ENCODE measurements around the gene TUBGCP2.

TUBGCP2 gene

GRCh38 chr10:133260895-133261725 is 47.6 kb downstream of the TUBGCP2 start:
- ChIA-PET CTCF (interaction anchor here (0.5 kb wide), 1 partner anchor 117 kb away, joined by 3 read pairs; no protein-coding TSS in a partner anchor), POLR2A (ENCODE audit: low non-redundant PET) (interaction anchor here (1.0 to 1.6 kb wide), 2 partner anchors 14 to 17 kb away, joined by 5 read pairs; no protein-coding TSS in a partner anchor)
- TF ChIP-seq CTCF (conservative IDR thresholded peaks at IDR 0.05; ENCODE audit: low read depth), result no peak
- H3K27ac ChIP-seq, result peak overlapping the region; percentile 89
- peak; percentile 63 for DNase-seq (ENCODE audit: low spot score)

GRCh38 chr10:133259602-133259989 is 49.1 kb downstream of the TUBGCP2 start:
- TF ChIP-seq CTCF (conservative IDR thresholded peaks at IDR 0.05; ENCODE audit: low read depth), result no peak
- POLR2A ChIA-PET (ENCODE audit: low non-redundant PET), result interaction anchor here (1.0 kb wide), 1 partner anchor 34 kb away, joined by 5 read pairs; no protein-coding TSS in a partner anchor
- CTCF ChIA-PET, result no interaction called here
- H3K27ac ChIP-seq, result peak overlapping the region; percentile 93
- no peak for DNase-seq (ENCODE audit: low spot score)

DNA sequence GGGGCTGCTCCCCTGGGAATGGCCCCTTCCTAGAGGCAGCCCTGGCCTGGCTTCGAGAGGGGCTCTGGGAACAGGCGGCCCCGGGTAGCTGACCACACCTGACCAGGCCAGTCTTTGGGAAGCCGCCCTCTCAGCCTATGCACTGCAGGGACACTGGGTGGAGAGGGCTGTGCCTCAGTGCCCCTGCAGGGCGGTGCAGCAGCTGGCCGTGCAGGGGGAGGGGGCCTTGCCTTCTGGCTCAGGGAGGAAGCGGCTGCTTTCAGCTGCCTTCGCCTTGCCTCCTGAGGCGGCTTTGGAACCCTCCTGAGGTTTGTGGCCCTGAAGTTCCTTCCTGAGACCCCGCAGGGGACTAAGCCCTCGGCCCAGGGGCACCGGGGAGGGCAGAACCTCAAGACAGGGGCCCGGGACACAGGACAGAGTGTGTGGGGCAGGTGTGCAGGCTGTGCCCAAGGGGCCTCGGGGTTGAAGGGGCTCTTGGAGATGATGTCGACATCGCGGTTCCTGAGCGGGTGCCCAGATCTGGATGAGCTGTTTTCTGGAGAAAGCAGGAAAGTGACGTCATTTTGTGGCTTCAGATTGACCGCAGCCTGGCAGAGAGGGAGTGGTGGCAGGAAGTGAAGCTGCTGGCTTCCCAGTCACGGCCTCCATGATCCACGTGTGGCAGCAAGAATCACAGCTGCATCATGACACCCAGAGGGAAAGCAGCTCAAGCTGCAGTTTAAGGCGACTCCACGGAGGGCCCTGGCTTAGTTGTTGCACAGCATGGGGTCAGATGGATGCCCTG is 49.7 kb downstream of the TUBGCP2 start:
- DNase-seq (ENCODE audit: low spot score), result peak; percentile 95
- CTCF ChIA-PET, result interaction anchor here (1.4 to 1.5 kb wide), 2 partner anchors 16 to 20 kb away, joined by 5 to 6 read pairs; no protein-coding TSS in a partner anchor
- TF ChIP-seq CTCF (conservative IDR thresholded peaks at IDR 0.05; ENCODE audit: low read depth), result no peak
- POLR2A ChIA-PET (ENCODE audit: low non-redundant PET), result interaction anchor here (1.0 kb wide), 2 partner anchors 14 to 34 kb away, joined by 3 to 5 read pairs; no protein-coding TSS in a partner anchor
- H3K27ac ChIP-seq, result peak overlapping the region; percentile 93

GRCh38 chr10:133258066-133258817 is 50.4 kb downstream of the TUBGCP2 start:
- CTCF ChIA-PET, result interaction anchor here (1.4 to 1.5 kb wide), 2 partner anchors 17 to 20 kb away, joined by 5 to 6 read pairs; no protein-coding TSS in a partner anchor
- H3K27ac ChIP-seq, result peak overlapping the region; percentile 93
- POLR2A ChIA-PET (ENCODE audit: low non-redundant PET), result interaction anchor here (0.8 to 1.0 kb wide), 2 partner anchors 13 to 21 kb away, joined by 3 read pairs; no protein-coding TSS in a partner anchor
- DNase-seq (ENCODE audit: low spot score), result no peak
- TF ChIP-seq CTCF (conservative IDR thresholded peaks at IDR 0.05; ENCODE audit: low read depth), result no peak

- ChIA-PET POLR2A (ENCODE audit: low non-redundant PET) (interaction anchor here (0.8 to 1.0 kb wide), 2 partner anchors 12 to 21 kb away, joined by 3 read pairs; no protein-coding TSS in a partner anchor), CTCF (interaction anchor here (0.6 to 1.5 kb wide), 3 partner anchors 18 to 571 kb away, joined by 3 to 6 read pairs (median 3); no protein-coding TSS in a partner anchor)
- DNase-seq (ENCODE audit: low spot score), result no peak
- peak overlapping the region; percentile 93 for H3K27ac ChIP-seq
- peak; percentile 62 for TF ChIP-seq CTCF (conservative IDR thresholded peaks at IDR 0.05; ENCODE audit: low read depth)
These were observed 51.1 kb downstream of the TUBGCP2 start for GRCh38 chr10:133257489-133258065.
